ENCODE data around the gene ABI3.
A peak's percentile ranks its signal among the peaks of the same experiment; 100 is the strongest.

The ABI3 gene

DNA sequence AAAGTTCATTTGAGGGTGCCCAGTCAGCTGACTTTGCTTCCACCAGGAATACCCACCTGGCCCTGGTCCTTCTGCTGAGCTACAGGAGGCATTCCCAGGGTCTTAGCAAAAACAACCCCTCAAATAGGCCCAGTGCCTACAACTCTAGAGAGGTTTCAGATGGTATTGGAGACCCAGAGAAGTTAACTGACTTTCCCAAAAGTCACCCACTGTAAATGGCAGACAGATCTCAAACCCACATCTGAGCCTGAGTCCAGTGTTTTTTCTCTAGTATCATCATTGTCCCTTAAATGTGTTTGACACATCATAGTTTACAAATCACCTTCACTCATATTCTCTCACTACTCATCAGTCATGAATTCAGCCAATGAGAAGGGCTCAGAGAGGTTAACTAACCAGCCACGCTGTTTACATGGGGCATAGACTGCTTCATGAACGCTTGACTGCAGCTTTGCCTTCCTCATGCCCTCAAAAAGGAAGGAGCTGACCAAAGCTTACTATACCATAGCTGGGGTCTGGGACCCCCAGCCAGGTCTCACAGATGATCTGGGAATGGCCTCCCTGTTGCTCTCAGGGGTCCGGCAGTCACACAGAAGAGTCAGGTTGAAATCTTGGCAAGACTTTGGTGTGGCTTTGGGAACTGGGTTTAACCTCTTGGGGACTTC is 16.4 kb downstream of the ABI3 start:
- DNase-seq, result no peak

DNA sequence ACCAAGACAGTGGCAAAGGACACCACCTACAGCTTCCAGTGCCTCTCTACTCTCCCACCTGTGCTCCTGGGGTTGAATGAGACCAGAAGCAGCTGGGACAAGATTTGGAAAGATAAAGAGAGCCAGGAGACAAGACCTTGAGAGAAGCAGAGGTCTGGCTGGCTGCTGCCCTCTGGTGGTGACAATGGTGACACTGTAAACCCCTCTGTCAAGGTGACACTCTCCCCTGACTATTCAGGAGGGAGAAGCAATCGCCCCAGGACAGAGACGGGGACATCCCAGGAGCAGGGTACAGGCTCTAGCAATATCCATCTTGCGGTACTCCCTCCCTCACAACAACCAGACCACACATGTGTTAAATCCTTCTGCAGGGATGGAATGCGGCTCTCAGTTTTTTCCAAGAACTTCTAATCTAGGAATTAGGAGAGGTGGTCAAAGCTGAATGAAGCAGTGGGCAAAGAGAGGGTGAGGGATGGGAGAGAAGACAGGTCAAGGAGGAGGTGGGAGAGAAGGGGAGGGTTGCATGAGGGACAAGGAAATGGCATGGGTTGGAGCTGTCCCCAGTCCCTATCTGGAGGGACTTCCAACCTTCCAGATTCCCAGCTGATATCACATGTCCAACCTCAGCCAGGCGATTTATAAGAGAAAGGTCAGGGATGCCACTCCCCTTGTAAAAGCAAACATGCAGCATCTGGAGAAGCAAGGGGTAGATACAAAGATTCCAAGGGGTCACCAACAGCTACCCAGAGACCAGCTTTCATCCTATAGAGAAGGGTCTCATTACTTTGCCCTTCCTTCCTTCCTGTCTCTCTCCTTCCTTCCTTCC is 17.1 kb downstream of the ABI3 start:
- peak; percentile 77 for DNase-seq

DNA sequence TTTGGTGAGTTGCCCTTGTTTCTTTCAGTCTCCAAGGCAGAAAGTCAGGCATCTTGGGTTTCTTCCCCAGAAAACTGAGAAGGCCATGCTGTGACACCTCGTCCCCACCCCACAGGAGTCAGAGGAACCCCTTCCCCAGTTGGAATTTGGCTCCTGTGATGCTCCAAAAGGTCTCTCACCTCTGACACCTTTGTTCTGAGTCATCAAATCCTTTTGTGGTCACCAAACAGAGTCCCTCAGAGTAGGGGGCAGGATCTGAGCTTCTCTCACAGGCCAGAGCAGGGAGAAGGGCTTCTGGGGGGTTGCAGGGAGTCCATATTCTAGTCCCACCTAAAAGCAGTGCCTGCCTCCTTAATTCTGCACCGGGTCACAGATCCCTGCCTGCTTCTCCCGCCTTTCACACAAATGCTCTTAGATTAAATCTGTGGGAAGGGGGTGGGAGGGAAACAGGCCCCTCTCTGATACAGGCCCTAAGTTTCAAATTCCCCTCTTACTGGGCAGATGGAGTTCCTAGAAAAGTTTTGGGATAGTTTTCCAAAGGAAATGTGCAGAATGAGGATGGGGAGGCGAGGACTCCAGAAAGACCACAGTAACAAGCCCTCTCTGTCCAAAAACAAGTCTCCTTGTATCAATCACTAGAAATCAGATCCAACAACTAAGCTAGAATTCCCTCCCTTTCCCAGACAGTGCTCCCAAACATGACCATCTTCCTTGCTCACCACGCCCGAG is 18.7 kb downstream of the ABI3 start:
- DNase-seq, result no peak

DNA sequence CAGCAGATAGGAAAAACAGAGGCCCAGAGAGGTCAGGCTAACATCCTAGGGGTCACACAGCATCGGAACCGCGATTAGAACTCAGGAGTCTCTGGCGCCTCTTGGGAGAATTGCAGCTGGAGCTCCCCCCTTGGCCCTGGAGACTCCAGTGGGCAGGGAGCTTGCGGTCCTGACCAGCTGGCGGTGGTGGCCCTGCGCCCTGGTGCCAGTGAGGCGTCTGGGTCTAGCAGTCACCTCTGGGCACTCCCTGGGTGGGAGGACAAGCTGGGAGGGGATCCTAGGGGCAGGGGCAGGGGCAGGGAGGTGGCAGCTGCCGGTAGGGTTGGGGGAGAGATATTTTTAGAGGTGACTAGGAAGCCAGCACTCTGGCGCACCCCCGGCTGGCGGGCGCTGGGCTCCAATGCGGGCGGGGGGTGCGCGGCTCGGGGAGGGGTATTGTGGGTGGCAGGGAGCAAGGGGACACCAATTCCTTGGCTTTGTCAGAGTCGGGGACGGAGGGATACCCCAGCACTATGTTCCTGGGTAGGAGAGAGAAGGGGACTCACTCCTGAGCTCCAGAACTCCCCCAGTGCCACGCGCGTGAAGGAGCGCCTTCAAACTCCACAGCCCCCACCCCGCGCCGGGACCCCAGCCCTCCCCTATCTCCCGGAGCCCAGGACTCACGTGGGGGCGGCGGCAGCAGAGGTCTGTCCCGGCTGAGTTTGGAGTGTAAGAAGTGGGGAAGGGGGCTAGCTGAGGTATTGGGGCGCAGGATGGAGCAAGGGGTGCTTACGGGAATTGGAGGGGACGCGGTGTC is 19.5 kb downstream of the ABI3 start:
- DNase-seq, result no peak

DNA sequence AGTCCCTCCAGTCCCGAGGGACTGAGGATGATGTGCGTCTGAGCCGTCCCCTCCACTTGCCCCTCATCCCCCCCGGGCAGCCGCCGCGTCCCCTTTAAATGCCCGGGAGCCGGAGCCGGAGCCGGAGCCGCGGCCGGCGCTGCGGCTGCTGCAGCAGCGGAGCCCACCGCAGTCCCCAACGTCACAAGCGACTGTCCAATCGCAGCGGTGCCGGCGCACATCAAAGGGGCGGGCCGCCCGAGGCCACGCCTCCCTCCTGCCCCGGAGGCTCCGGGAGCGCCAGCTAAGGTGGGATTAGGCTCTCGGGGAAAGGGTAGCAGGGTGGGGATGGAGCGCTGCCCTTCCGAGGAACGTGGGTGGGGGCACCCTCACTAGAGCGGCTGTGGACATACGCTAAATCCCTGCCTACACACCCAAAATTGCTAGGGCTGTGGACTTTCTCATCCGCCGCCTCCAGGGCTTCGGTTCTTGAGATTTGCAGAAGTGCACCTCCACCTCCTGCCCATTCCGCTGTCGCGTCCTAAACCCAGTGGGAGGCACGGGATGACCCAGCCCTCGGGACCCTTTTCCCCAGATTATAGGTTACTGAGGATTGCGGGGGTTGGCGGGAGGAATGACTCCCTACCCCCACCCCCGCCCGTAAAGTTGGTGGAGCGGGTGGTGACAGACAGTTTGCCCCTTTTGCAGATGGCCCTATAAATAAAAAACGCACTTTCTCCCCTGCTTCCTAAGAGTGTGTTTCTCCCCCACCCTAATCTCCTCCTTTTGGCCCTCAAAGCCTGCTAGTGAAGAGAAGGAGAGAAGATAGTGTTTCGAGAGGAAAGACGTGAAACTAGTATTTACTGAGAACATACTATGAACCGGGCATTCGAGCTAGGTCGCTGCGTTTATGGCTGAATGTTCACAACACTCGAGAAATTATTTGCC is 20.4 kb downstream of the ABI3 start, which contains the start of gene PHOSPHO1:
PHOSPHO1 (minus strand) TSS at position 152 of the 927 bp plus-strand sequence. CDS start 4,096 bp downstream, outside the sequence.
- peak; percentile 76 for DNase-seq

DNA sequence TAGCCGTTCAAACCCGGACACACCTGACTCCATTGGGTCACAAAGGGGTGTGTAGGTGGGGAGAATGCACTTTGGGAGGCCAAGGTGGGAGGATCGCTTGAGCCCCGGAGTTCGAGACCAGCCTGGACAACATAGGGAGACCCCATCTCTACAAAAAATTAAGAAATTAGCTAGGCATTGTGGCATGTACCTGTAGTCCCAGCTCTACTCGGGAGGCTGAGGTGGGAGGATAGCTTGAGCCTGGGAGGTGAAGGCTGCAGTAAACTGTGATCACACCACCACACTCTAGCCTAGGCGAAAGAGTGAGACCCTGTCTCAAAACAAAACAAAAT is 21.0 kb downstream of the ABI3 start:
- no peak for DNase-seq

DNA sequence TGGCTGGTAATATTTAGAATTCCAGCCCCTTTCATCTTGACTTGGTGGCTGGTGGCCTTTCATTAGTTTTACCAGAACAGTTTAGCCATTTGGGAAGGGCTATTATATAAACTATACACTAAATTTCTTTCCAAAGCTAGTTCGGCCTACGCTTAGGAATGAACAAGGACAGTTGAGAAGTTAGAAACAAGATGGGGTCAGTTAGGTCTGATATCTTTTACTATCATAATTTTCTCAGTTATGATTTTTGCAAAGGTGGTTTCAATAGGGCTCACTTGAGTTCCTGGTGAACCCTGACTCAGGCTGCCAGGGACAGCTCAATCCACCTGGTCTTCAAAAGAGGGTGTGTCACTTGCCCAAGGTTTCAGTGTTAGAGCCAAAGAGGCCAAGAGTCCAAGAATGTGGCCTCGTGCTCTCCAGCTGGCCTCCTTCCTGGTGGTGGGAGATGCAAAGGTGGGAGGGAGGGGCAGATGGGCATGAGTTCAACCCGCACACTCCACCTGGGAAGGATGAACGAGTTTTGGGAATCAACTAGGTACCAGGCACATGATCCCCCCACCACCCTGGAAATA is 24.1 kb downstream of the ABI3 start:
- no peak for DNase-seq

DNA sequence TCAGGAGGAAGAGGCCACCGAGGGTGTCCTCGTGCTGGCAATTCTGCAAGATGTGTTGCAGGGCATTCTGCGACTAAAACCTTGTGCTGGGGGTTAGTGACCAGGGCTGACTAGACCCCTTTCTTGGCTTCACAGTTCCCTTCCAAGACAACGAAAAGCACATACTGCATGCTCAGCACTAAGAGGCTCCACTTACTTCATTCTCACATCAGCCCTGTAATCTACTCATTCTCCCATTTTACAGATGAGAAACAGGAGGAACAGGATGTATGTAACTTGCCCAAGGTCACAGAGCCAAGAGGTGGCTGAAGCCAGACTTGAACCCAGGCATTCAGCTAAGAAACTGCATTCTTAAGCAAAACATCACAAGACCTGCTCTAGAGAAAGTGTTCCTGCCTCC is 25.4 kb downstream of the ABI3 start:
- no peak for DNase-seq

DNA sequence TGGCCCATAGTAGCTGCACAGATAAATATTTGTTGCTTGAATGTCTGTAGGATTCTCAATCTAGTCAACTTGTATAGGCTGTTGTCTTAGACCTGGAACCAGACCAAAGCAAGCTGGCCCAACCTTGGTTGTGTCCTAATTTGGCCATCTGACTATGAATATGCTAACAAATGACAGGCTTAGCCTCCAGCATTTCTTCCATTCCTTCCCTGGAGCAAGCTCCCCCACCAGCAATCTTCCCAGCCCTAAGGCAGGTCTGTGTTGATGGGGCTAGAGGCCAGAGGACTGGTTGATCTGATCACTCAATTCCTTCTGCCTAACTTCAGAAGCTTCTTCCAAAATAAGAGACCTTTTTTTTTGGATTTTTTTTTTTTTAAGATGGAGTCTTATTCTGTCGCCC is 29.5 kb downstream of the ABI3 start:
- no peak for DNase-seq

DNA sequence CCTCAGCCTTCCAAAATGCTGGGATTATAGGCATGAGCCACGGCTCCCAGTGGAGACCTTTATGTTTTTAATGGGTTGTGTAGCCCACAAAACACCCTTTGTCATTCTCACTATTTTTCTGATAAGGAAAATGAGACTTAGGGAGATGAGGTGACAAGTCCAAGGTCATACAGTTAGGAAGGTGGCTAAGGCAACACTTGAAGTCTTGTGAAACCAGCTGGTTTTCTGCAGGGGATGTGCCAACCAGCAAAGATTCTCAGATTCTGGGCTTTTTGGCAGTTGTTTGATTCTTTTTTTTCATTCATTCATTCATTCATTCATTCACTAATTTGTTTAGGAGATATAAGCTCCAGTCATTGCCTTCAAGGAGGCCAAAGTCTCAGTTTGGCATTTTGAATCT is 30.1 kb downstream of the ABI3 start:
- DNase-seq, result no peak

DNA sequence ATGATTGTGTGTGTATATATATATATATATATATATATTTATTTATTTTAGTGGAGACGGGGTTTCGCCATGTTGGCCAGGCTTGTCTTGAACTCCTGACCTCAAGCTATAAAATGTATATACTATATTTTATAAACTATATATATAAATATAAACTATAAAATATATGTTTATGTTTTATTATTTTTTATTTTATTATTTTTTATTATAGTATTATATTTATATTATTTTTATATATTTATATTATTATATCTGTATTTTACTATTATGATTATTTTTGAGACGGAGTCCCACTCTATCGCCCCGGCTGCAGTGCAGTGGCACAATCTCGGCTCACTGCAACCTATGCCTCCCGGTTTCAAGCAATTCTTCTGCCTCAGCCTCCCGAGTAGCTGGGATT is 30.5 kb downstream of the ABI3 start:
- no peak for DNase-seq

DNA sequence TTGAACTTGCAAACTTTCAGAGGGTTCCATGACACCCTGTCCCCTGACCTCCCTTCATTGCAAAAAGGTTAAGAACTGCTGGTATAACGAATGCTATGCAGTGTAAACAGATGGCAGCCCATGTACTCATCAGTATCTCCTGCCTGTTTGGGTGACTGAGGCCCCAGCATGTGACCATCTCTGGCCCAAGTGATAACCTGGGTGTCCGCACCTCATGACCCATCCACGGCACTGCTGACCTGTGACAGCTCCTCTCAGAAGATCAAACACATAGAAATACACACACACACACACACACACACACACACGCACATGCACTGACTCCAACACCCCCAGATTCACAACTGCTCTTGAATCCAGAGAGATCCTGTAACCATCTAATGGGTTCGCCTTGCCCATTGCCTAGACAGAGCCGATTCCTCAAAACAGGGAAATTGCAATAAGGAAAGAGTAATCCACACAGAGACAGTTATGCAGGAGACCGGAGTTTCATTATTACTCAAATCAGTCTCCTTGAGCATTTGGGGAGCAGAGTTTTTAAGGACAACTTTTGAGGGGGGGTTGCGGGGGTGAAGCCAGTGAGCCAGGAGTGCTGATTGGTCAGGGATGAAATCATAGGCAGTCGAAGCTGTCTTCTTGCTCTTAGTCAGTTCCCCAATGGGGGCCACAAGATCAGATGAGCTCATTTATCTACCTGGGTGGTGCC is 31.3 kb downstream of the ABI3 start:
- no peak for DNase-seq

DNA sequence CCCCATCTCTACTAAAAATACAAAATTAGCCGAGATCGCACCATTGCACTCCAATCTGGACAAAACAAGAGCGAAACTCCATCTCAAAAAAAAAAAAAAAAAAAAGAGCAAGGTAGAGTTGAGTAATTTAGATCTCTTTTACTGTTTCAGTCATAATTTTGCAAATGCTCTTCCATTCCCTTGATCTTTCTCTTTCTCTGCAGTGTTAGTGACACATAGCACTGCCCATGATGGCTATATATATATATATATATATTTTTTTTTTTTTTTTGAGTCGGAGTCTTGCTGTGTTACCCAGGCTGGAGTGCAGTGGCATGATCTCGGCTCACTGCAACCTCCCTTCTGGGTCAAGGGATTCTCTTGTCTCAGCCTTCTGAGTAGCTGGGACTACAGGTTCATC is 32.3 kb downstream of the ABI3 start:
- DNase-seq, result no peak

DNA sequence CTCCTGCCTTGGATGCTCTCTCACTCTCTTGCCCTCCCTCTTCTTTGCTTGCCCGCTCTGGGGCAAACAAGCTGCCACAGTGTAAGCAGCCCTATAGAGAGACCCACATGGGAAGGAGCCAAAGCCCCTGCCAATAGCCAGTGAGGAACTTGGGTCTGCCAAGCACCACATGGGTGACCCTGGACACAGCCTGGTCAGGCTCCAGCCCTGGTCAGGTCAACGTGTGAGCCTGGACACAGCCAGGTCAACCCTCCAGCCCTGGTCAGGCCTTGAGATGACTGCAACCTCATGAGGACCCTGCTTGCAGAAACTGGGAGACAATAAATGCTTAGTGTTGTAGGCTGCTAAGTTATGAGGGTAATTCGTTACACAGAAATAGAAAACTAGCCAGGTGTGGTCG is 34.3 kb downstream of the ABI3 start:
- no peak for DNase-seq

DNA sequence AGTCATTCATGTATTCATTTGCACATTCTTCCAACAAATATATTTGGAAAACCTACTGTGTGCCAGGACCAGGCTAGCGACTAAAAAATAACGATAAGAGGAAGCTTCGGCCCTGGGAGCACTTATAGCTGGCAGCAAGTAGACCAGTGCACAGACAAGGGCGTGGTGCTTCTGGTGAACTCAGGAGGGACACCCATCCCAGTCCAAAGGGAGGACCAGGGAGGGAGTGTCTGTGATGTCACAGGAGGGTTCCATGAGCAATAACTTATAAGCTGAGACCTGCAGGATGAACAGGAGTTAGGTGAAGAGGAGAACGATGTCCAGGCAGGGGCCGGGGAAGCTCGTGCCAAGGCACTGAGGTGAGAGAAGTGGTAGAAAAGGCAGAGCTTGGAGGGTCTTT is 37.4 kb downstream of the ABI3 start:
- DNase-seq, result no peak

DNA sequence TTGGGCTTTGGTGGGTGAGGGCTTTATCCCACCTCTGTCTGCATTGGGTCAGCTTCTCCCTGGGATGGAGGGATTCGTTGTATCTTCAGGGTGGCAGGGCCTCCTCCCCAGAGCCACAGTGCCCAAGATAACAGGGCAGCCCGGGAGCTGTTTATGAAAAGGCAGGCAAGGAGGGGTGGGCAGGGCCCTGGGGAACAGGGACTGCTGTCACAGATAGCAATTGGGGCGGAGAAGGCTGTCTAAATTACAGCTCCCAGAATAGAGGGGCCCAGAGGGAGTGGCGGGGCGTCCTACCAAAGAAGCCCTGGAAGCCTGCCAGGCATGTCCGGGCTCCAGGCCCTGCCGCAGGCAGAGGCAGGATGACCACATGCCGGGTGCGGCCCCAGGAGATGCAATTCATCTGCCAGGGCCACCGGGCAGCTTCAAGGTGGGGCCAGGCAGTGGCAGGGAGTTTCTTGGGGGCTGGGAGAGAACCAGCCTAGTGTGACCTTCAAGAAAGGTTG is 38.8 kb downstream of the ABI3 start:
- no peak for DNase-seq

DNA sequence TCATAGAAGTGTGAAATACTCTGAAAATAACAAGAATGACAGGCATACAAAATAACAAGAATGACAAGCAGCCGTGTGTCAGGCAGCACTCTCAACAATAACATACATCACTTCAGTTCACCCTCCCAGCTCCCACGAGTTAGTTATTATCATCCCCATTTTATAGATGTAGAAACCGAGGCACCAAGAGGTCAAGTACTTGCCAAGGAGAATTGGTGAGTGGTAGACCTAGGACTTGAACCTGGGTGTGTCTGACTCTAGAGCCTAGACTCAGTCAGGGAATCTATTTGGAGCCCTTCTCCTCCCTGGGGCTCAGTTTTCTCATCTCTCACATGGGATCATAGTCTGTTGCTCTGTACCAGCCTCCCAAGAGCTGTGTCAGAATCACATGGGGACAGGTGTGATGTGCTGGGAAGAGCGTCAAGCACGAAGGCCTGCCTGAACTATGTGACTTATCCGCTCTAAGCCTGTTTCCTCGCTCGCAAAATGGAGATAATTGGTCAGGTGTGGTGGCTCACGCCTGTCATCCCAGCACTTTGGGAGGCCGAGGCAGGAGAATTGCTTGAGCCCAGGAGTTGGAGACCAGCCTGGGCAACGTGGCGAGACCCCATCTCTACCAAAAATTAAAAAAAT is 39.5 kb downstream of the ABI3 start:
- no peak for DNase-seq

DNA sequence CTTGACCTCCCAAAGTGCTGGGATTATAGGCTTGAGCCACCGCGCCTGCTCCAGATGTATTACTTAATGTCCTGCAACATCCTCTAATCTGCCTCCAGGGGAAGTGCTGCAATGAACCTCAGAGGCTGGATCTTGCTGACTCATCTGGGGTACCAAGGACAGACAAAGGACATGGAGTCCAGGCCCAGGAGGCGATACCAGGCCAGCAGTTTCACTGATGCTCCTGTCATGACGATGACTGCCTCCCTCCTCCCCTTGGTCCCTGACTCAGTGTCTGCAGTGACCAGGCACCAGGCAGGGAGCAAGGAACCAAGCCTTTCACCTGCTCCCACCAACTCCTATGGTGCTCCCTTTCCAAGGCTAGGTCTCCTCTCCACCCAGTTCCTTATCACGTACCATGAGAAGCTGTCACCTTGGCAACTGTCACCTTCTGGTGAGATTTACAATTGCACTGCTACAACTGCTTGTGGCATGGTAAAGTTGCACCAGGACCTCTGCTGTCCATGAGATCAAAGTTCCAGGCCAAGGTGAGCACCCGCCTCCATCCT is 41.7 kb downstream of the ABI3 start:
- no peak for DNase-seq

DNA sequence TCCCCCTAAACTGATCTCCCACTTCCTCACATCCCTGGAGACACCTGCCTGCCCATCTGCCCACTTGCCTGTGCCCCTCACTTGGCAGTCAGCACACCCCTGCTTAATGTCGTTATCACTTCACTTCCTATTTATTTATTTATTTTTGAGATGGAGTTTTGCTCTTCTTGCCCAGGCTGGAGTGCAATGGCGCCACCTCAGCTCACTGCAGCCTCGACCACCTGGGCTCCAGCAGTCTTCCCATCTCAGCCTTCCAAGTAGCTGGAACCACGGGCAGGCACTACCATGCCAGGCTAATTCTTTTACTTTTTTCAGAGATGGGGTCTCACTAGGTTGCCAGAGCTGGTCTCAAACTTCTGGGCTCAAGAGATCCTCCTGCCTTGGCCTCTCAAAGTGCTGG is 43.6 kb downstream of the ABI3 start:
- DNase-seq, result no peak

DNA sequence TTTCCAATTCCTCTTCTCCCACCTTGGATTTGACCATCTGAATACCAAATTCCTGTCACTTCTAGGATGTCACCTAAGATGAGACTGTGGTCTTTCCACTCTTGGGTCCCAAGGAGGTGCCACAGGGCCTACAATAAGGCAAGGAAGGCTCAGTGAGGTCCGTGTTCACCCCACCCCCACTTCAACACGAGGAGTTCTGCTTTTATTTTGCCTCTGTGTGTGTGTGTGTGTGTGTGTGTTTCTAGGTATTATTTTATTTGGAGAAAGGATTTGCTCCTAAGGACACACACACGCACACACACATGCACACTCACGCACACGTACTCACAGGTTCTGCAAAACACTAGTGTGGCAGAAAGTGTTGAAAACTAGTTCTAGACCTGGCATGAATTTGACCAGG is 44.6 kb downstream of the ABI3 start:
- DNase-seq, result no peak
